Transverse colon (tissue), 4 donors: Measurements from ENCODE around the gene ADAM12. TPM values are rescaled to one million over a fixed set of nuclear protein-coding genes. Genes with fewer than 3 reads are reported as not detected.

Source experiments
- DNase-seq: peaks from one replicate; pipeline ENCODE4 v3.0.0-alpha.2; 2019
- H3K27ac ChIP-seq, 4 donors: fragments of 200-600 bp; sonication (generic); 2 replicates each; pipeline ENCODE4 v1.5.1; 2016 to 2018; ENCODE audit warnings: inconsistent platforms in 4 of 4
- H3K27me3 ChIP-seq: fragments of 200-600 bp; sonication (generic); 2 replicates; pipeline ENCODE4 v1.5.1; 2017; ENCODE audit warnings: inconsistent platforms
- H3K36me3 ChIP-seq, 4 donors: fragments of 200-600 bp; sonication (generic); 2 replicates each; pipeline ENCODE4 v1.5.1; 2017 to 2019; ENCODE audit warnings: inconsistent platforms in 4 of 4
- H3K4me1 ChIP-seq, 4 donors: fragments of 200-600 bp; sonication (generic); 2 replicates each; pipeline ENCODE4 v1.5.1; 2017 to 2020; ENCODE audit warnings: inconsistent platforms in 4 of 4
- H3K4me3 ChIP-seq, 4 donors: fragments of 200-600 bp; sonication (generic); 1 replicate in 1 of 4; 2 replicates in 3 of 4; pipeline versions ENCODE4 v1.5.1 to v1.6.1; 2017 to 2019; ENCODE audit warnings: inconsistent platforms in 4 of 4
- H3K9me3 ChIP-seq, 2 donors: fragments of 200-600 bp; sonication (generic); 2 replicates each; pipeline ENCODE4 v1.5.1; 2017 to 2019; ENCODE audit warnings: inconsistent platforms in 2 of 2
- CTCF ChIP-seq, 5 experiments: fragments of 200-600 bp in 3 of 5; fragments of 450-650 bp in 2 of 5; sonication (generic) in 3 of 5; IDR thresholded peaks; 1 replicate in 2 of 5; 2 replicates in 3 of 5; pipeline ENCODE4 v1.5.1; 2016 to 2017; ENCODE audit warnings: antibody characterized with exemption in 5 of 5, inconsistent platforms in 3 of 5, mild to moderate bottlenecking in 2 of 5, moderate library complexity in 1 of 5
- EP300 ChIP-seq: sonication (generic); formaldehyde crosslinking; IDR thresholded peaks from one replicate; pipeline ENCODE4 v1.6.1; 2017; ENCODE audit warnings: antibody characterized with exemption, low read depth
- POLR2A ChIP-seq: fragments of 450-650 bp; IDR thresholded peaks from one replicate; pipeline ENCODE4 v1.6.1; 2016; ENCODE audit warnings: antibody characterized with exemption, mild to moderate bottlenecking, moderate library complexity
- POLR2AphosphoS5 ChIP-seq, 3 donors: sonication (generic); formaldehyde crosslinking; IDR thresholded peaks; one replicate each; pipeline ENCODE4 v1.6.1; 2016; ENCODE audit warnings: antibody characterized with exemption in 3 of 3
- WGBS, 2 donors: methylation state at CpG; one replicate each; pipeline ENCODE4 v1.1.5; 2018; ENCODE audit warnings: low coverage in 1 of 2; 5-methylcytosine and 5-hydroxymethylcytosine counted together
- in situ Hi-C, 4 donors: fragments of 200-750 bp; cut with MboI; loops; one replicate each; pipeline versions ENCODE4 v1.15.0 to v1.15.1; 2017; ENCODE audit warnings: low sequenced_read_pairs in 3 of 4, low pct_ligation_motif_present in 1 of 4, low pct_unique_long_range_greater_than_20kb in 1 of 4
- intact Hi-C: fragments of 100-400 bp; cut with DNase I; formaldehyde crosslinking; loops from one replicate; pipeline ENCODE4 v1.15.1; 2023; ENCODE audit warnings: low total_unique reads
- total RNA-seq, 4 donors: library from RNA; depleted of rRNA; stranded (reverse); fragments of >200 nt; gene quantifications; one replicate each; pipeline ENCODE4 v1.1.0, GENCODE V29; 2016

ADAM12 gene
- total RNA-seq, 4 donors from 2014 or later: 0.14 to 2.2 (median 1.1) TPM; not detected in 1

GRCh38 chr10:126114884-126115555 is 273.3 kb downstream of the ADAM12 start:
- in situ Hi-C loops: no loop called here
- no peak for TF ChIP-seq EP300
- TF ChIP-seq POLR2AphosphoS5 (IDR thresholded peaks at IDR 0.05): no peak
- TF ChIP-seq POLR2A: no peak
- no peak for DNase-seq
- no peaks in the 10 kb centered on the region for H3K9me3 ChIP-seq
- intact Hi-C loops: no loop called here
- no peaks in the 10 kb centered on the region for H3K36me3 ChIP-seq
- H3K4me1 ChIP-seq: peaks cover 0 to 6% (median 0%) of the 10 kb centered on the region in 4 donors
- no peak overlapping the region for H3K27ac ChIP-seq
- WGBS, 2 donors: 46 to 51% methylated on average over 2 to 8 of the region's 8 CpGs
- H3K27me3 ChIP-seq: peaks cover 8% of the 10 kb centered on the region
- H3K4me3 ChIP-seq: no peak overlapping the region

GRCh38 chr10:126111516-126111915 is 276.8 kb downstream of the ADAM12 start:
- in situ Hi-C loops (no loop called here), intact Hi-C loops (no loop called here)
- peaks cover 0 to 10% (median 0%) of the 10 kb centered on the region in 4 donors for H3K4me1 ChIP-seq
- no peaks in the 10 kb centered on the region for H3K36me3 ChIP-seq
- H3K9me3 ChIP-seq: no peaks in the 10 kb centered on the region
- no peak for TF ChIP-seq CTCF (IDR thresholded peaks at IDR 0.05)
- TF ChIP-seq POLR2AphosphoS5 (IDR thresholded peaks at IDR 0.05): no peak
- TF ChIP-seq POLR2A: no peak
- no peak for TF ChIP-seq EP300
- no peak overlapping the region for H3K27ac ChIP-seq
- no peak for DNase-seq
- WGBS, 2 donors: 40 to 57% methylated on average over 6 of the region's 6 CpGs
- H3K27me3 ChIP-seq: no peaks in the 10 kb centered on the region
- no peak overlapping the region for H3K4me3 ChIP-seq

- DNase-seq: no peak
These were observed 277.6 kb downstream of the ADAM12 start for GRCh38 chr10:126110489-126111180.

GRCh38 chr10:126109893-126110292 is 278.4 kb downstream of the ADAM12 start:
- Histone ChIP-seq H3K36me3 (no peaks in the 10 kb centered on the region), H3K27me3 (no peaks in the 10 kb centered on the region), H3K27ac (no peak overlapping the region), H3K4me1 (peaks cover 0 to 10% (median 0%) of the 10 kb centered on the region in 4 donors), H3K4me3 (no peak overlapping the region), H3K9me3 (no peaks in the 10 kb centered on the region)
- intact Hi-C loops (no loop called here), in situ Hi-C loops (no loop called here)
- DNase-seq: no peak
- TF ChIP-seq POLR2A: no peak
- TF ChIP-seq EP300: no peak
- TF ChIP-seq POLR2AphosphoS5 (IDR thresholded peaks at IDR 0.05): no peak
- TF ChIP-seq CTCF (IDR thresholded peaks at IDR 0.05): no peak
- 53 to 67% methylated on average over 5 of the region's 5 CpGs for WGBS, 2 donors

More at GRCh38 chr10:126110489-126111180, 277.6 kb downstream of the ADAM12 start:
- in situ Hi-C loops: no loop called here
- no peak for TF ChIP-seq CTCF (IDR thresholded peaks at IDR 0.05)
- Histone ChIP-seq H3K4me3 (no peak overlapping the region), H3K4me1 (peaks cover 0 to 10% (median 0%) of the 10 kb centered on the region in 4 donors), H3K9me3 (no peaks in the 10 kb centered on the region), H3K27ac (no peak overlapping the region), H3K27me3 (no peaks in the 10 kb centered on the region), H3K36me3 (no peaks in the 10 kb centered on the region)
- intact Hi-C loops: no loop called here
- WGBS, 2 donors: 29 to 31% methylated on average over 4 to 5 of the region's 5 CpGs
